SK-N-SH (cell line): ENCODE measurements around the gene XPO1.

Source experiments
- RCOR1 ChIP-seq: fragments of 150-350 bp; IDR thresholded peaks from 2 replicates; pipeline ENCODE4 v1.6.1; 2017; ENCODE audit warnings: antibody characterized with exemption, low read length
- REST ChIP-seq: IDR thresholded peaks from 2 replicates; pipeline ENCODE4 v1.6.1; 2012; ENCODE audit warnings: mild to moderate bottlenecking, low read depth, low read length, moderate library complexity

DNA sequence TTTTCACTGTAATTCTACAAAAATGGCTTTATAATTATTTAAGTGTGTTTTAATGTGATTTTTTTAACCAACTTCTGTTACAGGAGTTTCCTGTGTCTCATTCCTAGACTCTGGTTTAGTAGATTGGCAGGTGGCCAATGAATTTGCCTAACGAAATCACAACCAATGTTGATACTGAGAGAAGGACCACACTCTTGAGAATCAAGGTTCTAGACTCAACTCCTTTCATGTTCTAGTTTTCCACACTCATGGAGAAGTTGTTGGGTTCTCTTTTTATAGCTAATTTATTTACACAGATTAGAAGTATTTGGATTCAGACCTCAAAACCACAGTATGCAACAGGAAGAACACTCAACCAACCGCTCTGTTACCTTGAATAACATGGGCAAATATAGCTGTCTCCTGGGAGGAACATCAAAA lies 44.6 kb downstream of the XPO1 start:
- TF ChIP-seq REST, result no peak
- TF ChIP-seq RCOR1, result no peak
